ENCODE results near the gene KLHL28. TPM values are rescaled to one million over a fixed set of nuclear protein-coding genes. Genes with fewer than 3 reads are reported as not detected.

Gene KLHL28
- total RNA-seq, 2 donors from 2014 or later: 18.6 to 20.3 TPM

GRCh38 chr14:44941591-44941990, 20.2 kb downstream of the KLHL28 start:
- DNase-seq: no peak
- Histone ChIP-seq H3K4me1 (ENCODE audit: control insufficient read depth, insufficient read depth, low read length) (no peaks in the 10 kb centered on the region), H3K27me3 (ENCODE audit: control insufficient read depth, insufficient read depth, low read length, poor library complexity, severe bottlenecking) (no peaks in the 10 kb centered on the region), H3K36me3 (ENCODE audit: control insufficient read depth, insufficient read depth, low read length) (peaks cover 82% of the 10 kb centered on the region), H3K9ac (ENCODE audit: extremely low read depth, low read length, poor library complexity, severe bottlenecking) (no peak overlapping the region), H3K27ac (ENCODE audit: low read depth, low read length) (no peak overlapping the region), H3K4me3 (ENCODE audit: low read length) (no peak overlapping the region), H3K9me3 (ENCODE audit: control insufficient read depth, low read length) (peaks cover 40% of the 10 kb centered on the region)
- WGBS, 2 experiments (ENCODE audit: insufficient coverage in 1 of 2, insufficient read length in 1 of 2): 89 to 98% methylated on average over 1 to 2 of the region's 2 CpGs
- no peaks in the 10 kb centered on the region for H3K27me3 Mint-ChIP-seq (ENCODE audit: insufficient read depth)
- H3K9me3 Mint-ChIP-seq: peaks cover 32% of the 10 kb centered on the region
- H3K4me3 Mint-ChIP-seq: no peak overlapping the region
- H3K27ac Mint-ChIP-seq: no peak overlapping the region
- TF ChIP-seq CTCF (conservative IDR thresholded peaks at IDR 0.05): no peak
- peaks cover 2% of the 10 kb centered on the region for H3K4me1 Mint-ChIP-seq
- H3K36me3 Mint-ChIP-seq (ENCODE audit: low read depth): peaks cover 71% of the 10 kb centered on the region

- no peak for TF ChIP-seq CTCF (conservative IDR thresholded peaks at IDR 0.05)
Observed at GRCh38 chr14:44940944-44941343, 20.8 kb downstream of the KLHL28 start.

GRCh38 chr14:44940211-44940610, 21.5 kb downstream of the KLHL28 start:
- Mint-ChIP-seq H3K27ac (no peak overlapping the region), H3K4me3 (no peak overlapping the region), H3K9me3 (peaks cover 32% of the 10 kb centered on the region), H3K4me1 (peaks cover 8% of the 10 kb centered on the region), H3K27me3 (ENCODE audit: insufficient read depth) (no peaks in the 10 kb centered on the region), H3K36me3 (ENCODE audit: low read depth) (peaks cover 69% of the 10 kb centered on the region)
- H3K36me3 ChIP-seq (ENCODE audit: control insufficient read depth, insufficient read depth, low read length): peaks cover 78% of the 10 kb centered on the region
- no peak for DNase-seq
- H3K9me3 ChIP-seq (ENCODE audit: control insufficient read depth, low read length): peaks cover 40% of the 10 kb centered on the region
- H3K27me3 ChIP-seq (ENCODE audit: control insufficient read depth, insufficient read depth, low read length, poor library complexity, severe bottlenecking): no peaks in the 10 kb centered on the region
- H3K4me3 ChIP-seq (ENCODE audit: low read length): peak overlapping the region; percentile 57
- H3K4me1 ChIP-seq (ENCODE audit: control insufficient read depth, insufficient read depth, low read length): no peaks in the 10 kb centered on the region
- H3K9ac ChIP-seq (ENCODE audit: extremely low read depth, low read length, poor library complexity, severe bottlenecking): no peak overlapping the region
- no peak for TF ChIP-seq CTCF (conservative IDR thresholded peaks at IDR 0.05)
- no peak overlapping the region for H3K27ac ChIP-seq (ENCODE audit: low read depth, low read length)

More at GRCh38 chr14:44940944-44941343, 20.8 kb downstream of the KLHL28 start:
- Mint-ChIP-seq H3K4me1 (peaks cover 8% of the 10 kb centered on the region), H3K36me3 (ENCODE audit: low read depth) (peaks cover 76% of the 10 kb centered on the region), H3K27ac (no peak overlapping the region), H3K9me3 (peaks cover 32% of the 10 kb centered on the region), H3K4me3 (no peak overlapping the region), H3K27me3 (ENCODE audit: insufficient read depth) (no peaks in the 10 kb centered on the region)
- Histone ChIP-seq H3K4me1 (ENCODE audit: control insufficient read depth, insufficient read depth, low read length) (no peaks in the 10 kb centered on the region), H3K9ac (ENCODE audit: extremely low read depth, low read length, poor library complexity, severe bottlenecking) (no peak overlapping the region), H3K4me3 (ENCODE audit: low read length) (no peak overlapping the region), H3K27ac (ENCODE audit: low read depth, low read length) (no peak overlapping the region), H3K9me3 (ENCODE audit: control insufficient read depth, low read length) (peaks cover 40% of the 10 kb centered on the region), H3K27me3 (ENCODE audit: control insufficient read depth, insufficient read depth, low read length, poor library complexity, severe bottlenecking) (no peaks in the 10 kb centered on the region), H3K36me3 (ENCODE audit: control insufficient read depth, insufficient read depth, low read length) (peaks cover 85% of the 10 kb centered on the region)
- 93 to 100% methylated on average over 6 of the region's 6 CpGs for WGBS, 2 experiments (ENCODE audit: insufficient coverage in 1 of 2, insufficient read length in 1 of 2)
- no peak for DNase-seq
